ENCODE results near the gene PCDH9.

Gene PCDH9

DNA sequence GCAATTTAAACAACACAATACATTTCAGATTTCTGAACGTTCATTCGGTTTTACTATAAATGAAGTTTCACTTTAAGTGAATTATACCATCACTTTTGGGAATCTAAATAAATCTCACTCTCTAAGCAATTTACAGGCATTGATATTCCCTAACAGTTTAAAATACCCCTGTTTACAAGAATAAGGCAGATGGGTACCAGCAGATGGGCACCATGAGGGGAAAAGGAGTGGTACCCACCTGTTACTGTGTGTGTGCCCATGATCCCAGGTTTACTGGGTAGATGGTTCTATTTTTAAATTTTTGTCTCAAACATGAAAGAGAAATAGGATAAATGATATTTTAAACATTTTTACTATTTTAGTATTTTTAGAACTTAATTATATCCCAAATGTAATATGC, 212.9 kb downstream of the PCDH9 start:
- no peak for DNase-seq

- no peak for DNase-seq
These were observed 214.0 kb downstream of the PCDH9 start for GRCh38 chr13:67015976-67016600.

DNA sequence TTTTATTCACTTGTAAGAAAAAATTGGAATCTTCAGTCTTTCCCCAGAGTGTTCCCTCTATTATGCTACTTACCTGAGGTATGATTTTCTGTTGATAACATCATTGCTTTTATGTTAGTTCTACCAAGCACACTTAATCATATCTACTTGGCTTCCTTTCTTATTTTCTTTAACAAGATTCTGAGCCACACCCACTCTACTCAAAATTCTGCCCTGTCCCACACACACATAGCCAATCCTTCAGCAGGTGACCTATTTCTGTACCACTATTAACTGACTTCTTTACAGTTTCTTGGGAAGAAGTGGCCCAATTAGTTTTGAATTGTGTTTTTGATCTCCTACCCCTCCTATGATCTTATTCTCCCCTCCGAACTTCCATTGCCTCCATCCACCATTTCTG, 215.7 kb downstream of the PCDH9 start:
- DNase-seq, result no peak

GRCh38 chr13:67013709-67014108, 216.4 kb downstream of the PCDH9 start:
- DNase-seq, result no peak

GRCh38 chr13:67008075-67008668, 222.0 kb downstream of the PCDH9 start:
- DNase-seq, result no peak

- no peak for DNase-seq
These were observed 225.6 kb downstream of the PCDH9 start for GRCh38 chr13:67004511-67004910.

- DNase-seq, result no peak
These were observed 226.4 kb downstream of the PCDH9 start for GRCh38 chr13:67003743-67004142.

DNA sequence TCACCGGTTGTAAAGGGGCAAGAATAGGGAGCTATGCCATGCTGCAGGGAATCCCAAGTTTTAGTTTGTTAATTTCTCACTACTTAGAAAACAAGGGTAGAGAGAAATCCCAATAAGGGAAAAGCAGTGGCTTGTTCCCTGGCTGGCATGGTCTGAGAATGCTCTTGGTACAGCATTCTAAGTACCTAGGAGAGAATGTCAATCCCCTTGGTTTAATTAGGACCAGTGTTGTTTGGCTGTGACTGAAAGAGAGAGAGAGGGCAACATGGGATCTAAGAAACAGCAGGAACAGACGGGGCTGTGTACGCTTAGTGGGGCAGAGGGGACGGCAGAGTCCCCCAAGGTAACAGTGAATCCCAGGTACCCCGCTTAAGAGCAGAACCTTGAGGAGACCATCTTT, 228.8 kb downstream of the PCDH9 start:
- DNase-seq, result no peak

- no peak for DNase-seq
These were observed 233.6 kb downstream of the PCDH9 start for GRCh38 chr13:66996503-66996902.

DNA sequence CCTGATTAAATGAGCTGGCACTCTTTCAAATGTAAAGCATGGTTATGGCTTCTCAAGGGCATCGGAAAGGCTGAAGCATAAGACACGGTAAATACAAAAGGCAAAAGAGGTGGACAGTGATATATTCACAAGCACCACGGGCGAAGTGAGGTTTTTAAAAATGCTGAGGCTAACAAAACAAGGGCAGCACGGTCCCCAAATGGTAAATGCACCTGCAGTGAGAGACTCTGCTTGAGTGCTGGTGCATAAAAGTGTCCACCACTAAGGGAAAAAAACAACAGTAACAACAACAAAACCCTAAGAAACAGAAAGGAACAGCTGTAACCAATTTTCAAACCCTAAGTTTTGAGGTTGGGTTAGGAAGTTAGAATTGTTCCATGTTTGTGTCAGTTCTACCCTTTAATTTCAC, 234.9 kb downstream of the PCDH9 start:
- DNase-seq, result no peak

DNA sequence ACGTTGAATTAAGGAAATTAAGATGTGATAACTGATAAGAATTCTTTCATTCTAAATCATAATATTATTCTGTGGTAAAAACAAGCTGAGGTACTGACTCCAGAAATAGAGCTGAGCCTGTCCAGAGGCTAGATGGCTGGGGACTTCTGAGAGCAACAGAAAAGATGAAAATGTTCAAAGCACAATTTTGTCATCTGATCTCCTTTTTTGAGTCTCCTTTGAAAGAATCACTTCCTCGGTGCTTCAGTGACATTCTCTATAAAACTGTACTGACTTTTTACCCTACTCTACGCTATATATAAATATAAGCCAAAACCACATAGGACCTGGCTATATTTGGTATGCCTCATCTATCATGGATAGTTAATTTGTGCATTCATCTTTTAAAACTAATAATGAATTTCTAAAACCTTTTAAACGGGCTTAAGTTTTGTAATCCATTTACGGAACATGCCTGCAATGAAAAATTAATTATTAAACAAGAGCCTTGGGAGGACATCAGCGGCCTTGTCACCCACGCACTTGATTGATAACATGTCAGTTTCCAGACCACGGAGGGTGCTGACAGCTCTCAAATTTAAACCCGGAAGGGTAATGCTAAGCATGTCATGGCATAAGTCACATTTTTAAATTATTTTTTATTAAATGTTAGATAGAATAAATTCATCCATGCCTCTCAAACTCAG, 235.5 kb downstream of the PCDH9 start:
- no peak for DNase-seq

- DNase-seq, result no peak
These were observed 236.0 kb downstream of the PCDH9 start for GRCh38 chr13:66994097-66994496.

DNA sequence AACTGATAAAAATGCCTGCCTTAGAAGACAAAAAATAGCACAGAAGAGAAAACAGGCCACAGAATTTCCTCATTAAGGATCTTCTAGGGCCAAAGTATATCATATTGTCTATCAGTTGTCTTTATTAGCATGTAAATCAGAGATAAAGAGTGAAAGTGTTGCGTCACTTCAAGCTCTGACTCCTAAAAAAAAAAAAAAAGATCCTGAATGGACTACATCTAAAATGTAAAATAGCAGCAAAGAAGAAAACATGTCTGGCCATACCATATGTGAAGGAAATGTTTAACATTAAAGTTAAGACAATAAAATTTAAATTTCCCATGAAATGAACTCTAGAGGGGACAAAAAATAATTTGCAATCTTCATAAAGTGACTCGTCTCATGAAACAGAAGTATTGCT, 237.4 kb downstream of the PCDH9 start:
- DNase-seq, result no peak

DNA sequence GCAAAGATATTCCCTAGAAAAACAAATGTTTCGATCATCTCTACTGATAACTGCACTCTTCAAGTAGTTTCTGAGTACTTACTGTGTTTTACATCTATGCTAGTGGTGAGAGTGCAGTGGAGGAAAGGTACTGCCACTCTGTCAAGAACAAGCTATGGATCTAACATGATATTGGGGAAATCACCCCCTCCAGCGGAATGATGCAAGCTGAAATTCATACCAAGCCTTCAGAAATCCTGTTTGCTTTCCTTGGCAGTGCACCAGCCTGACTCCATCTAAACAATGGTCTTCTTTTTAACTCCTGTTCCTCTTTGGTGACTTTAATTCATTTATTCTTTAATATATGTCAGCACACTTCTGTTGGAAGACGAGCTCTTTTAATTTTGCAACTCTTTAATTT, 238.0 kb downstream of the PCDH9 start:
- DNase-seq, result no peak

DNA sequence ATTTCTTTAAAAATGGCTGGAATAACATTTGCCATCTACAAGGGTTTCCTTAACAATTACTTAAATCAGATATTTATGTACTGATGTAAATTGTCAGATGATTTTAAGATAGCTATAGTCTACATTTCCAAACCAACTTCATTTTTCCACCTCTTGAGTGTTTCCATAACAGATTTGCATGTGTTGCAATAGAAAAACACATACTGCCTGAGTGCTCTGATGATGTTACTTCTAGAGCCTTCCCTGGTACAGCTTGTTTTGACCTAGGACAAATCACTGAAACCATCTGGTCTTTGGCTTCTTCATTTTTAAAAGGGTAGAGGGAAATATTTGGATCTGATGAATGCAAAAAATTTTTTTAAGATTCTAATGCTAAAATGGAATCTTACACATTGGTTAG, 245.9 kb downstream of the PCDH9 start:
- DNase-seq, result no peak

- no peak for DNase-seq
These were observed 248.2 kb downstream of the PCDH9 start for GRCh38 chr13:66981912-66982311.

DNA sequence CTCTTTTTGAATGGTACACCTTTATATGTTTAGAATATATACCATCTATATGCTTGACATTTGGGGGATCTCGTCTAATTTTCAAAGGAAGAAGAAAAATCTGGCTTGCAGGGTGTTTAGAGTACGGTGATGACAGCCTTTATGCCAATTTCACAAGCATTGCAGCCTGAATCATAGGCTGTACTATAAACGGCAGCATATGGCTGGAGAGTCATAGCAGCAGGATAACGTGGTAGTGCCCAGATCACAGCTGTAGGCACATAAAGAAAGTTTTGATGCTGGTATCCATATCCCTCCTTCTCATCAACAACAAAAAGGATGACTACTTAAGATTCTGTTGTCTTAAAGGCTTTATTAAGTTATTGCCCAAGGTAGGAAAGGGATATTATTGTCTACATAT, 253.0 kb downstream of the PCDH9 start:
- DNase-seq, result no peak

DNA sequence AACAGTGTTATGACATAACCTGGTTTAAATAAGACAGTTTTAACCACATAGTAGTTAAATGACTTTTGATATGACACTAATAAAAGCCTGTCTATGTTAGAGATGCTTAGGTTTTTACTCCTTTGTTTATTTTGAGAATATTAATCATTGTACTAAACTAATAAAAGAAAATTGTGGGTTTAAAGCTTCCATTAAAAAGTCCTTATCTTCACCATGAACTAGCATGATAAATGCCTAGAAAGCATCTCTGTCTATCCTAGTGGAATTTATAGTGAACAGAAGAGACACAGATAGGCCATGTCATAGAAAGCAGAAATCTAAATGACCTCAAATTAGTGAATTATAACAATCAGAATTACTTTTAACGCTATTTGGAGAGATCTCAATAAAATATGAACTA, 255.2 kb downstream of the PCDH9 start:
- no peak for DNase-seq

DNA sequence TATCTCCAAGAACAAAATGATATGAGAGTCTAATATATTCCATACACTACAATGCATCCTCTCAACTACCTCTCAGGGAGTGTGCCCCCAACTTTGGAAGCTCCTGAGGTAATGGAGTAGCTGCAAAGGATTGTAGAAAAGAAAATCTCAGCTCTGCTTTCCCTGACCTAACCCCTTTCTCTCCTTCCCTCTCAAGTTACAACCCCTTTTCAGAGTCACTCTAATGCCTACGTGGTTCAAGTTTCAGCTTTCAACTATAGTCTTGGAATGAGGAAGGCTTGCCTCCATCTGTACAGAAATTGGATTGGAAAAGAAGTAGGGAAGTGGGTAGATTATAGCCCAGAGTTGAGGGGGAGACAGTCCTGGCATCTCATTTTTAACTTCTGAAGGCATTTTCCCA, 256.0 kb downstream of the PCDH9 start:
- no peak for DNase-seq

- DNase-seq, result no peak
These were observed 257.5 kb downstream of the PCDH9 start for GRCh38 chr13:66972659-66973058.

DNA sequence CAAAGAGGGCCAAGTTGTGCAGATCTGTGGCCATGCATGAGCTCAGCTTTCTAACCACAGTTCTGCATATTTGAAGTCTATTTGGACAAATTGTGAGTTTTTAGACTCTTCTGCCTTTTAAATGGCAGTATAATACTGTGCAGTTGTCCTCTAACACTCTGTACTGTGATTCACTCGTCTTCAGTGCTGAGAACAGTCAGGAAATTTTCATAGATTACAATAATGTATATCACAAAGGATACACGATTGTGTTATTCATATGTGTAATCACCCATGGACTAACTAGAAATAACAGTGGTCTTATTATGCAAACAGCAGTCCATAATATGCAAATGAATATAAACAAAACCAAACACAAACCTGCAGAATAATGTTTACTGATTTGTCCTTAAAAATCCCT, 259.1 kb downstream of the PCDH9 start:
- DNase-seq, result no peak

GRCh38 chr13:66969291-66969690, 260.8 kb downstream of the PCDH9 start:
- no peak for DNase-seq

GRCh38 chr13:66967811-66968597, 262.1 kb downstream of the PCDH9 start:
- no peak for DNase-seq

GRCh38 chr13:66965181-66965580, 265.0 kb downstream of the PCDH9 start:
- DNase-seq, result no peak
